Stomach (tissue), 9 donors: ENCODE results near the gene CCDC63. TPM values are rescaled to one million over a fixed set of nuclear protein-coding genes. Genes with fewer than 3 reads are reported as not detected.

Experiments used
- DNase-seq, 2 donors: peaks; one replicate each; pipeline versions ENCODE4 v3.0.0 to v3.0.0-alpha.2; 2013 to 2019
- H3K27ac ChIP-seq, 5 donors: fragments of 200-600 bp in 4 of 5; sonication (generic) in 4 of 5; one replicate each; pipeline ENCODE4 v1.5.1; 2013 to 2019; ENCODE audit warnings: mild to moderate bottlenecking in 1 of 5, moderate library complexity in 1 of 5
- H3K27me3 ChIP-seq, 3 donors: fragments of 200-600 bp; sonication (generic); one replicate each; pipeline ENCODE4 v1.5.1; 2017 to 2019; ENCODE audit warnings: mixed run types in 1 of 3
- H3K36me3 ChIP-seq, 4 donors: fragments of 200-600 bp; sonication (generic); 1 replicate in 3 of 4; 2 replicates in 1 of 4; pipeline ENCODE4 v1.5.1; 2016 to 2019
- H3K4me1 ChIP-seq, 4 donors: fragments of 200-600 bp; sonication (generic); one replicate each; pipeline ENCODE4 v1.5.1; 2016 to 2019
- H3K4me3 ChIP-seq, 4 donors: fragments of 200-600 bp; sonication (generic) in 3 of 4; one replicate each; pipeline ENCODE4 v1.5.1; 2016 to 2019; ENCODE audit warnings: mild to moderate bottlenecking in 1 of 4
- H3K9me3 ChIP-seq, 4 donors: fragments of 200-600 bp; sonication (generic); one replicate each; pipeline ENCODE4 v1.5.1; 2016 to 2019
- EP300 ChIP-seq: sonication (generic); formaldehyde crosslinking; IDR thresholded peaks from one replicate; pipeline ENCODE4 v1.6.1; 2017; ENCODE audit warnings: antibody characterized with exemption
- POLR2A ChIP-seq, 4 donors: fragments of 450-650 bp; IDR thresholded peaks; one replicate each; pipeline ENCODE4 v1.6.1; 2016; ENCODE audit warnings: antibody characterized with exemption in 4 of 4, control low read depth in 2 of 4, mild to moderate bottlenecking in 1 of 4, moderate library complexity in 1 of 4
- POLR2AphosphoS5 ChIP-seq, 3 donors: sonication (generic); formaldehyde crosslinking; IDR thresholded peaks; one replicate each; pipeline ENCODE4 v1.6.1; 2016; ENCODE audit warnings: antibody characterized with exemption in 3 of 3
- WGBS, 5 donors: extraction: QIAGEN DNeasy Blood & Tissue Kit in 3 of 5; methylation state at CpG; one replicate each; pipeline versions ENCODE4 v1.1.5 to v1.1.7; 2013 to 2018; 5-methylcytosine and 5-hydroxymethylcytosine counted together
- intact Hi-C: fragments of 100-400 bp; cut with DNase I; formaldehyde crosslinking; loops from one replicate; pipeline ENCODE4 v1.15.1; 2023; ENCODE audit warnings: low total_unique reads
- polyA plus RNA-seq, 3 donors: library from polyadenylated mRNA; stranded (reverse); fragments of 200-250 nt; gene quantifications; one replicate each; pipeline ENCODE4 v1.2.3, GENCODE V29; 2013
- total RNA-seq, 5 donors: library from RNA; depleted of rRNA; stranded (reverse); fragments of >200 nt; gene quantifications; one replicate each; pipeline versions ENCODE4 v1.1.0 to v1.2.3, GENCODE V29; 2014 to 2016
- TF ChIP-seq, protein P1 (sequence below), 7 experiments: fragments of 450-650 bp in 4 of 7; fragments of 200-600 bp in 3 of 7; sonication (generic) in 3 of 7; IDR thresholded peaks; one replicate each; pipeline ENCODE4 v1.5.1; 2016 to 2019; ENCODE audit warnings: antibody characterized with exemption in 7 of 7, control low read depth in 2 of 7, mild to moderate bottlenecking in 1 of 7
- donor health status: healthy with polysubstance abuse.
- donor health status: Bipolar disorder and iron deficiency.
- donor health status: healthy.

Gene CCDC63
- total and polyA plus RNA-seq, 8 donors, result not detected

DNA sequence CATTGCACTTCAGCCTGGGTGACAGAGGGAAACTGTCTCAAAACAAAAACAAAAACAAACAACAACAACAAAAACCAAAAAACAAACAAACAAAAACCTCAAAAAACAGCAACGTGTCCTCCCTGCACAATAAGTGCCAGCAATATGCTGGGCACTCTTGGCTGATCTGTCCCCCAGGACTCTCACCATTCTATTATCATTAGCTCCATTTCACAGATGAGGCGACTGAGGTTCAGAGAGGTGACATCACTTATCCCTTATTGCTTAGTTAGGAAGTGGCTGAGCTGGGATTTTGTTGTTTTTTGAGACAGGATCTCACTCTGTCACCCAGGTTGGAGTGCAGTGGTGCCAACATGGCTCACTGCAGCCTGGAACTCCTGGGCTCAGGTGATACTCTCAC lies 33.0 kb upstream of the CCDC63 start:
- no peak overlapping the region for H3K27ac ChIP-seq
- no peaks in the 10 kb centered on the region for H3K36me3 ChIP-seq
- intact Hi-C loops, result no loop called here
- no peaks in the 10 kb centered on the region for H3K9me3 ChIP-seq
- WGBS, 5 donors, result 74 to 84% (median 80%) methylated on average over 2 of the region's 2 CpGs
- TF ChIP-seq EP300, result no peak
- no peak for TF ChIP-seq POLR2A (IDR thresholded peaks at IDR 0.05)
- no peak for TF ChIP-seq POLR2AphosphoS5 (IDR thresholded peaks at IDR 0.05)
- TF ChIP-seq, protein P1, sequence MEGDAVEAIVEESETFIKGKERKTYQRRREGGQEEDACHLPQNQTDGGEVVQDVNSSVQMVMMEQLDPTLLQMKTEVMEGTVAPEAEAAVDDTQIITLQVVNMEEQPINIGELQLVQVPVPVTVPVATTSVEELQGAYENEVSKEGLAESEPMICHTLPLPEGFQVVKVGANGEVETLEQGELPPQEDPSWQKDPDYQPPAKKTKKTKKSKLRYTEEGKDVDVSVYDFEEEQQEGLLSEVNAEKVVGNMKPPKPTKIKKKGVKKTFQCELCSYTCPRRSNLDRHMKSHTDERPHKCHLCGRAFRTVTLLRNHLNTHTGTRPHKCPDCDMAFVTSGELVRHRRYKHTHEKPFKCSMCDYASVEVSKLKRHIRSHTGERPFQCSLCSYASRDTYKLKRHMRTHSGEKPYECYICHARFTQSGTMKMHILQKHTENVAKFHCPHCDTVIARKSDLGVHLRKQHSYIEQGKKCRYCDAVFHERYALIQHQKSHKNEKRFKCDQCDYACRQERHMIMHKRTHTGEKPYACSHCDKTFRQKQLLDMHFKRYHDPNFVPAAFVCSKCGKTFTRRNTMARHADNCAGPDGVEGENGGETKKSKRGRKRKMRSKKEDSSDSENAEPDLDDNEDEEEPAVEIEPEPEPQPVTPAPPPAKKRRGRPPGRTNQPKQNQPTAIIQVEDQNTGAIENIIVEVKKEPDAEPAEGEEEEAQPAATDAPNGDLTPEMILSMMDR (IDR thresholded peaks at IDR 0.05), result no peak
- H3K4me1 ChIP-seq, result no peaks in the 10 kb centered on the region
- H3K27me3 ChIP-seq, result no peaks in the 10 kb centered on the region
- DNase-seq, result no peak
- no peak overlapping the region for H3K4me3 ChIP-seq

DNA sequence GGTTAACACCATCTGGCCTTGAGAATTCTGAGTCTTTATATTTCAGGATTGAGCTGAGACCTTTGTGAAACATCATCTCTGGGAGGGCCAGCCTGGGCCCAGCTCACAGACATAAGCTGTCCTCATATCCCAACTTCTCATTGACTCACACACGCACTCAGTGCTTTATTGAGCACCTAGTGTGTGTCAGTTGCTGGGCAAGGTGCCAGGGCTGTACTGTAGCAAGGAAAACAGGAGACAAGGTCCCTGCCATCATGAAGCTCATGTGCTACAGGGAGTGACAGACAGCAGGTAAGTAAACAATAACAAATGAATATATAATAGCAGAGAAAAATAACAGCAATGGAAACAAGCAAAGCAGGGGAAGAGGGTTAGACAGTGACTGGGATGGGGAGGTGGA lies 30.5 kb upstream of the CCDC63 start:
- no peak for DNase-seq
- H3K27ac ChIP-seq, result no peak overlapping the region
- no peaks in the 10 kb centered on the region for H3K27me3 ChIP-seq
- intact Hi-C loops, result no loop called here
- H3K4me3 ChIP-seq, result no peak overlapping the region
- TF ChIP-seq, protein P1 (IDR thresholded peaks at IDR 0.05), result no peak
- TF ChIP-seq POLR2A (IDR thresholded peaks at IDR 0.05) (no peak), EP300 (no peak), POLR2AphosphoS5 (IDR thresholded peaks at IDR 0.05) (no peak)
- H3K9me3 ChIP-seq, result no peaks in the 10 kb centered on the region
- no peaks in the 10 kb centered on the region for H3K36me3 ChIP-seq
- no peaks in the 10 kb centered on the region for H3K4me1 ChIP-seq
- WGBS, 5 donors, result 81 to 96% (median 87%) methylated on average over 1 of the region's 1 CpG

DNA sequence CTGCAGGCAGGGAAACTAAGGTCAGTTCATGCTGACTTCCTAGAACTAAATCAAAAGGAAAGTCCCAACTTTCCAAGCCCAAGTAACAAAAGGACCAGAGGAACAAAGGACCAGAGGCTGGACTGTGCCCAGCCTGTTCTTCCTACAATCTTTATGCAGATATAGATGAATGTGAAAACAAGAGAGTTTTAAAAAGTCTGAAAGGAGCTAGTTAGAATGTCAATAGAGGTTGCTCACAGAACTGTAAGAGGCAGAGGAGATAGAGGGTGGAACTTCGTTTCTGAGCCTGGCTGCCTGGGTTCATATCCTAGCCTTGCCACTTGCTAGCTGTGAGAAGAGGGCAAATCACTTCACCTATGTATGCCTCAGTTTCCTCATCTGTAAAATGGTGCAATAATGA lies 30.0 kb upstream of the CCDC63 start:
- Histone ChIP-seq H3K4me1 (no peaks in the 10 kb centered on the region), H3K27me3 (no peaks in the 10 kb centered on the region), H3K36me3 (no peaks in the 10 kb centered on the region), H3K4me3 (no peak overlapping the region), H3K27ac (no peak overlapping the region), H3K9me3 (no peaks in the 10 kb centered on the region)
- intact Hi-C loops, result no loop called here
- no peak for TF ChIP-seq EP300
- no peak for TF ChIP-seq POLR2AphosphoS5 (IDR thresholded peaks at IDR 0.05)
- no peak for TF ChIP-seq POLR2A (IDR thresholded peaks at IDR 0.05)
- TF ChIP-seq, protein P1 (IDR thresholded peaks at IDR 0.05), result no peak
- WGBS, 5 donors, result 24 to 53% (median 42%) methylated on average over 1 of the region's 1 CpG
- DNase-seq, result no peak

DNA sequence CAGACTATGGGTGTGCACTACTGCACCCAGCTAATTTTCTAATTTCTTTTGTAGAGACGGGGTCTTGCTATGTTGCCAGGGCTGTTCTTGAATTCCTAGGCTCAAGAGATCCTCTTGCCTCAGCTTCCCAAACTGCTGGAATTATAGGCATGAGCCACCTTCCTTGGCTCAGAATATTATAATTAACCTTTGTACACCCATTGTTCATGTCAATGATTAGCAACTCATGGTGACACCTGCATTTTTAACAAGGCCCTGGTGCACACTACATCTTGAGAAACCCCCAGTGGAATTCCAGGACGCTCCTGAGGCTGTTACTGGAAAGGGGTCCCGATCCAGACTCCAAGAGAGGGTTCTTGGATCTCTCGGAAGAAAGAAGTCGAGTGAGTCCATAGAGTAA lies 28.3 kb upstream of the CCDC63 start:
- DNase-seq, result no peak
- no peak overlapping the region for H3K27ac ChIP-seq
- no peaks in the 10 kb centered on the region for H3K9me3 ChIP-seq
- WGBS, 5 donors, result 80 to 90% (median 86%) methylated on average over 5 of the region's 5 CpGs
- no peak overlapping the region for H3K4me3 ChIP-seq
- no peaks in the 10 kb centered on the region for H3K36me3 ChIP-seq
- intact Hi-C loops, result no loop called here
- H3K27me3 ChIP-seq, result no peaks in the 10 kb centered on the region
- no peaks in the 10 kb centered on the region for H3K4me1 ChIP-seq
- TF ChIP-seq, protein P1 (IDR thresholded peaks at IDR 0.05), result no peak

DNA sequence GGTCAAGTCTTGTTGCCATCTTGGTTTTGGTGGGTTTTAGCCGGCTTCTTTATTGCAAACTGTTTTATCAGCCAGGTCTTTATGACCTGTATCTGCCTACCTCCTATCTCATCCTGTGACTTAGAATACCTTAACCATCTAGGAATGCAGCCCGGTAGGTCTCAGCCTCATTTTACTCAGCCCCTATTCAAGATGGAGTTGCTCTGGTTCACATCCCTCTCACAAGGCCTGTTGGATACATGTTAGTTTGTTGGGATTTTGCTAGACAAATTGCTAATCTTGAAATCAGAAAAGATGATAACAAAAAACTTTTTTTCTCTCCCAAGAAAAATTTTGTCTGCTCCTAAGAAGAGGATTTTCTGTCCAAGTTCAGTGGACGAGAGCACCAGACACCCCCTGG lies 27.6 kb upstream of the CCDC63 start:
- intact Hi-C loops, result no loop called here
- WGBS, 5 donors, result 83 to 91% (median 88%) methylated on average over 3 of the region's 3 CpGs
- DNase-seq, result no peak
- no peak overlapping the region for H3K27ac ChIP-seq
- H3K36me3 ChIP-seq, result no peaks in the 10 kb centered on the region
- H3K27me3 ChIP-seq, result no peaks in the 10 kb centered on the region
- TF ChIP-seq POLR2A (IDR thresholded peaks at IDR 0.05), result no peak
- no peaks in the 10 kb centered on the region for H3K9me3 ChIP-seq
- H3K4me1 ChIP-seq, result no peaks in the 10 kb centered on the region
- H3K4me3 ChIP-seq, result no peak overlapping the region
